Astrocyte of the spinal cord (primary cell): Measurements from ENCODE around the gene ZNF547.
"Not testable (repeated sequence)": the region's sequence is repeated elsewhere in the genome, so short reads cannot be mapped to it uniquely, and the experiment has no call there.

Experiments used
- DNase-seq: peaks from one replicate; pipeline ENCODE4 v3.0.0; 2011; ENCODE audit warnings: low read depth, low spot score
- H3K4me3 ChIP-seq: 2 replicates; pipeline ENCODE4 v1.5.1; 2011; ENCODE audit warnings: low read depth, mild to moderate bottlenecking, low read length, moderate library complexity
- CTCF ChIP-seq: IDR thresholded peaks from 2 replicates; pipeline ENCODE4 v1.5.1; 2012; ENCODE audit warnings: low read depth, mild to moderate bottlenecking, low read length, inconsistent platforms
- in situ Hi-C: cut with HindIII; loops from 2 replicates; pipeline ENCODE4 v1.10.0; 2017; ENCODE audit warnings: low sequenced_read_pairs

The ZNF547 gene

GRCh38 chr19:57363688-57364181, 384 bp downstream of the ZNF547 start:
- in situ Hi-C loops, result no loop called here
- peak overlapping the region; percentile 89 for H3K4me3 ChIP-seq
- DNase-seq, result no peak
- no peak for TF ChIP-seq CTCF

- no peak for TF ChIP-seq CTCF
- no peak overlapping the region for H3K4me3 ChIP-seq
- in situ Hi-C loops, result no loop called here
- DNase-seq, result no peak
Observed at GRCh38 chr19:57366776-57367175, 3.4 kb downstream of the ZNF547 start.

GRCh38 chr19:57374179-57374578, 10.8 kb downstream of the ZNF547 start:
- in situ Hi-C loops, result no loop called here

GRCh38 chr19:57374647-57375046, 11.3 kb downstream of the ZNF547 start:
- DNase-seq, H3K4me3 ChIP-seq, in situ Hi-C loops: not testable (repeated sequence)

More at GRCh38 chr19:57374179-57374578, 10.8 kb downstream of the ZNF547 start:
- no peak overlapping the region for H3K4me3 ChIP-seq
- DNase-seq, result no peak
- no peak for TF ChIP-seq CTCF

GRCh38 chr19:57376151-57376550, 12.8 kb downstream of the ZNF547 start:
- DNase-seq, result no peak
- no peak for TF ChIP-seq CTCF
- in situ Hi-C loops, result no loop called here
- H3K4me3 ChIP-seq, result no peak overlapping the region

- TF ChIP-seq CTCF, result no peak
- no peak for DNase-seq
- in situ Hi-C loops, result no loop called here
- no peak overlapping the region for H3K4me3 ChIP-seq
Observed at GRCh38 chr19:57377498-57378146, 14.3 kb downstream of the ZNF547 start.

- in situ Hi-C loops, result no loop called here
- no peak for TF ChIP-seq CTCF
- no peak for DNase-seq
- no peak overlapping the region for H3K4me3 ChIP-seq
Observed at GRCh38 chr19:57380923-57381322, 17.6 kb downstream of the ZNF547 start.
